PFSK-1 (cell line): ENCODE measurements around the gene TMEM140.

Experiments used
- POLR2AphosphoS5 ChIP-seq: IDR thresholded peaks from 2 replicates; pipeline ENCODE4 v1.6.1; 2012; ENCODE audit warnings: low read depth, mild to moderate bottlenecking, control low read depth, low read length, moderate library complexity
- TAF1 ChIP-seq: IDR thresholded peaks from 2 replicates; pipeline ENCODE4 v1.6.1; 2012; ENCODE audit warnings: low read length, control low read depth, borderline replicate concordance; ENCODE audit not compliant: insufficient read depth
- TF ChIP-seq, protein P1 (sequence below), 2 experiments: IDR thresholded peaks; 2 replicates each; pipeline versions ENCODE4 v1.6.1 to v1.8.0; 2011 to 2012; ENCODE audit warnings: low read depth in 2 of 2, low read length in 2 of 2, control low read depth in 1 of 2, inconsistent platforms in 1 of 2, mild to moderate bottlenecking in 1 of 2, moderate library complexity in 1 of 2; ENCODE audit not compliant: insufficient read depth in 1 of 2

DNA sequence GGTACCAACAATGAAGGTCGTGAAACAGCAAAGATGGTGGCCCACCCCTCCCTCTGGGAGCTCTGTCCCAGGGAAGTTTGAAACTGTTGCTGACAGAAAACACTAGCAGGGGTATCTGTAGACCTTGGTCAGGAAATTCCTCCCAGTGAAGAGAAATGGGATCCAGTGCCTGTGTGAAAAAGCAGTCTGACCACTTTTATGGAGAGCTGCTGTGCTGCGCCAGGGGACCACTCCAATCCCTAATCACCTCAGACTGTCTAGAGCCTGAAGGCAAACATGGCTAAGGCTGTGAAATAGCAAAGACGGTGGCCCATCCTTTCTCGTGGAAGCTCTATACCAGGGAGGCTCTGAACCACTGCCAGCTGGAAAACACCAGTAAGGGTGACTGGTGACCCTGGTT, 38.3 kb upstream of the TMEM140 start:
- TF ChIP-seq, protein P1, sequence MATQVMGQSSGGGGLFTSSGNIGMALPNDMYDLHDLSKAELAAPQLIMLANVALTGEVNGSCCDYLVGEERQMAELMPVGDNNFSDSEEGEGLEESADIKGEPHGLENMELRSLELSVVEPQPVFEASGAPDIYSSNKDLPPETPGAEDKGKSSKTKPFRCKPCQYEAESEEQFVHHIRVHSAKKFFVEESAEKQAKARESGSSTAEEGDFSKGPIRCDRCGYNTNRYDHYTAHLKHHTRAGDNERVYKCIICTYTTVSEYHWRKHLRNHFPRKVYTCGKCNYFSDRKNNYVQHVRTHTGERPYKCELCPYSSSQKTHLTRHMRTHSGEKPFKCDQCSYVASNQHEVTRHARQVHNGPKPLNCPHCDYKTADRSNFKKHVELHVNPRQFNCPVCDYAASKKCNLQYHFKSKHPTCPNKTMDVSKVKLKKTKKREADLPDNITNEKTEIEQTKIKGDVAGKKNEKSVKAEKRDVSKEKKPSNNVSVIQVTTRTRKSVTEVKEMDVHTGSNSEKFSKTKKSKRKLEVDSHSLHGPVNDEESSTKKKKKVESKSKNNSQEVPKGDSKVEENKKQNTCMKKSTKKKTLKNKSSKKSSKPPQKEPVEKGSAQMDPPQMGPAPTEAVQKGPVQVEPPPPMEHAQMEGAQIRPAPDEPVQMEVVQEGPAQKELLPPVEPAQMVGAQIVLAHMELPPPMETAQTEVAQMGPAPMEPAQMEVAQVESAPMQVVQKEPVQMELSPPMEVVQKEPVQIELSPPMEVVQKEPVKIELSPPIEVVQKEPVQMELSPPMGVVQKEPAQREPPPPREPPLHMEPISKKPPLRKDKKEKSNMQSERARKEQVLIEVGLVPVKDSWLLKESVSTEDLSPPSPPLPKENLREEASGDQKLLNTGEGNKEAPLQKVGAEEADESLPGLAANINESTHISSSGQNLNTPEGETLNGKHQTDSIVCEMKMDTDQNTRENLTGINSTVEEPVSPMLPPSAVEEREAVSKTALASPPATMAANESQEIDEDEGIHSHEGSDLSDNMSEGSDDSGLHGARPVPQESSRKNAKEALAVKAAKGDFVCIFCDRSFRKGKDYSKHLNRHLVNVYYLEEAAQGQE (IDR thresholded peaks at IDR 0.05; ENCODE audit: insufficient read depth in 1 of 2, low read depth in 2 of 2, low read length in 2 of 2), result no peak
- no peak for TF ChIP-seq POLR2AphosphoS5
- TF ChIP-seq TAF1, result no peak
